ENCODE results near the gene GDF15.

GDF15 gene

DNA sequence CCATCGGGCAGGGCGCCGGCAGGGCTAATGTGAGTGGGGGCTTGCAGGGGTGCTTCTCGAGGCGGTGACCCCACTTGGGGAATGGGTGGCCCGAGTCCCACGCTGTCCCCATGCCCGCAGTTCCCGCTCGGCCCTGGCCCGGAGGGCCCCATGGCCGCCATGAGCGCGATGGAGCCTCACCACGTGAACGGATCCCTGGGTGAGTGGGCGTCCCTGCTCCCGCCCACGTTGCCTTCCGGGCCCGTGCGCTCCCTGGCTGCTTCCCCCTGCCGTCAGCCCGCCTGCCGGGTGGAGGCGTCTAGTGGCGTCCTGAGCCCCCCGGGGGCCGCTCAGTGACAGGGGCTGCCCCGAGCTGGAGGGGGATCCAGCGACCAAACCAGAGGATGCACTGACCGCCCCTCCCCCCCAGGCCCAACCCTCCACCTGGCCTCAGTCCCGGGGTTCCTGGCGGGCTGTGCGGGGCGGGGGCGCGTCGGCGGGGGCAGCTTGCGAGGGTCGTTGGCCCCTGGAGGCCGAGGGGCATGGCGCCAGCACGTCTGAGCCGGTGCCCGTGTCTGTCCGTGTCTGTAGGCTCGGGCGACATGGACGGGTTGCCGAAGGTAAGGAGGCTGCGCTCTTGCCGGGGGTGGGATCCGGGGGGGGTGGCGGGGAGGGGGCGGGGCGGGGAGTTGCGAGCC is 47.2 kb downstream of the GDF15 start:
- Histone ChIP-seq H3K4me2 (ENCODE audit: insufficient read depth, low read length, poor library complexity, severe bottlenecking) (peak overlapping the region; percentile 61), H4K8ac (ENCODE audit: low read depth, low read length) (no peak overlapping the region), H3K4me3 (ENCODE audit: low read length in 2 of 2) (peak overlapping the region in 1 of 2 donors; percentile 72), H3K27me3 (ENCODE audit: control insufficient read depth in 3 of 3, insufficient read depth in 3 of 3, low read depth in 1 of 3, low read length in 3 of 3) (no peaks in the 10 kb centered on the region), H3K4me1 (ENCODE audit: control insufficient read depth in 2 of 2, insufficient read depth in 1 of 2, low read depth in 1 of 2, low read length in 2 of 2) (peaks cover 39 to 48% of the 10 kb centered on the region in 2 donors), H3K18ac (ENCODE audit: low read length) (peak overlapping the region; percentile 86), H2BK5ac (ENCODE audit: low read length) (peak overlapping the region; percentile 77), H3K27ac (replicated peaks; ENCODE audit: low read length) (no peak overlapping the region), H3K79me1 (ENCODE audit: low read depth, low read length) (peaks cover 14% of the 10 kb centered on the region), H3K36me3 (replicated peaks in 1 of 2; ENCODE audit: control insufficient read depth in 2 of 2, insufficient read depth in 2 of 2, low read length in 2 of 2) (peaks cover 19 to 54% of the 10 kb centered on the region in 2 donors), H2AFZ (ENCODE audit: low read length) (no peak overlapping the region), H3K9me3 (replicated peaks in 1 of 2; ENCODE audit: control insufficient read depth in 2 of 2, insufficient read depth in 1 of 2, low read depth in 1 of 2, low read length in 2 of 2) (no peaks in the 10 kb centered on the region), H3K14ac (ENCODE audit: low read length) (no peak overlapping the region), H3K4ac (ENCODE audit: low read length) (peak overlapping the region; percentile 37), H2BK120ac (ENCODE audit: low read depth, low read length) (peak overlapping the region; percentile 98), H2AK5ac (ENCODE audit: low read depth, low read length) (peak overlapping the region; percentile 100), H3K23ac (ENCODE audit: low read depth, low read length, poor library complexity) (peak overlapping the region; percentile 91), H3K9ac (ENCODE audit: low read depth, low read length, poor library complexity) (peak overlapping the region; percentile 99), H2BK15ac (ENCODE audit: low read length) (peak overlapping the region; percentile 32), H2BK12ac (ENCODE audit: low read length) (peak overlapping the region; percentile 59), H4K91ac (ENCODE audit: low read depth, low read length, poor library complexity) (no peak overlapping the region)
- no peak for DNase-seq (ENCODE audit: low spot score)
- no CpG with 5 or more reads among the region's 59 CpGs for WGBS, 2 donors (ENCODE audit: extremely low coverage in 2 of 2, insufficient read length in 2 of 2, insufficient replicate concordance in 1 of 2)

DNA sequence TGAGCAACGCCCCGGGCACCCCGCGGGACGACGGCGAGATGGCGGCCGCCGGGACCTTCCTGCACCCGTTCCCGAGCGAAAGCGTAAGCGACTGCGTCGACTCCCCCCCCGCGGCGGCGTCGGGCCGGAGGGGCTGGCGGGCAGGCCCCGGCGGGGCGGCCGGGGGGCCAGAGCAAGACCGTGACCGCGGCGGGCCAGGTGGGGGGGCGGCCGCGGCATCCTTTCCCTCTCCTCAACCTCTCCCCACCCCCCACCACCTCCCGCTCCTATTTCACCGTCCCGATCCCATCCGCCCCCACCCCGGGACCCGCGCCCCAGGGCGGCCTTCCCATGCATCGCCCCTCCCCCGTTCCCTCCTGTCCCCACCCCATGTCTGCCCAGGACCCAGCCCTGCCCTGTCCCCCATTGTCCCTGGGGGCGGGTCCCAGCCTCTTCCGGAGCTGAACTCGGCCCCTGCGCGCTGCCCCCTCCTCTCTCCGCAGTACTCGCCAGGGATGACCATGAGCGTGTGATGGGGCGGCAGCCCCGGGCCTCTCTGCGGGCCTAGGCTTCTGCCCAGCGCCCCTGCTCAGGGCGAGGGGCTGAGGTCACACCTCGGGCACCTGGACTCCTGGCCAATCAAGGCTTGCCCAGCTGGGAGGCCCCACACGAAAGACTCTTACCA is 47.9 kb downstream of the GDF15 start:
- Histone ChIP-seq H2BK5ac (ENCODE audit: low read length) (no peak overlapping the region), H2BK120ac (ENCODE audit: low read depth, low read length) (peak overlapping the region; percentile 98), H3K23ac (ENCODE audit: low read depth, low read length, poor library complexity) (peak overlapping the region; percentile 55), H3K9ac (ENCODE audit: low read depth, low read length, poor library complexity) (peak overlapping the region; percentile 60), H4K91ac (ENCODE audit: low read depth, low read length, poor library complexity) (no peak overlapping the region), H3K4me3 (ENCODE audit: low read length in 2 of 2) (peak overlapping the region in 1 of 2 donors; percentile 18), H2AFZ (ENCODE audit: low read length) (no peak overlapping the region), H3K4me2 (ENCODE audit: insufficient read depth, low read length, poor library complexity, severe bottlenecking) (peak overlapping the region; percentile 66), H3K79me1 (ENCODE audit: low read depth, low read length) (peaks cover 14% of the 10 kb centered on the region), H2BK12ac (ENCODE audit: low read length) (no peak overlapping the region), H3K4ac (ENCODE audit: low read length) (no peak overlapping the region), H4K8ac (ENCODE audit: low read depth, low read length) (no peak overlapping the region), H3K14ac (ENCODE audit: low read length) (no peak overlapping the region), H3K18ac (ENCODE audit: low read length) (peak overlapping the region; percentile 64), H3K36me3 (replicated peaks in 1 of 2; ENCODE audit: control insufficient read depth in 2 of 2, insufficient read depth in 2 of 2, low read length in 2 of 2) (peaks cover 19 to 54% of the 10 kb centered on the region in 2 donors), H3K27ac (replicated peaks; ENCODE audit: low read length) (no peak overlapping the region), H2BK15ac (ENCODE audit: low read length) (no peak overlapping the region), H2AK5ac (ENCODE audit: low read depth, low read length) (peak overlapping the region; percentile 100), H3K4me1 (ENCODE audit: control insufficient read depth in 2 of 2, insufficient read depth in 1 of 2, low read depth in 1 of 2, low read length in 2 of 2) (peaks cover 38 to 47% of the 10 kb centered on the region in 2 donors), H3K9me3 (replicated peaks in 1 of 2; ENCODE audit: control insufficient read depth in 2 of 2, insufficient read depth in 1 of 2, low read depth in 1 of 2, low read length in 2 of 2) (no peaks in the 10 kb centered on the region), H3K27me3 (ENCODE audit: control insufficient read depth in 3 of 3, insufficient read depth in 3 of 3, low read depth in 1 of 3, low read length in 3 of 3) (no peaks in the 10 kb centered on the region)
- DNase-seq (ENCODE audit: low spot score): no peak
- WGBS, 2 donors (ENCODE audit: extremely low coverage in 2 of 2, insufficient read length in 2 of 2, insufficient replicate concordance in 1 of 2): no CpG with 5 or more reads among the region's 60 CpGs

DNA sequence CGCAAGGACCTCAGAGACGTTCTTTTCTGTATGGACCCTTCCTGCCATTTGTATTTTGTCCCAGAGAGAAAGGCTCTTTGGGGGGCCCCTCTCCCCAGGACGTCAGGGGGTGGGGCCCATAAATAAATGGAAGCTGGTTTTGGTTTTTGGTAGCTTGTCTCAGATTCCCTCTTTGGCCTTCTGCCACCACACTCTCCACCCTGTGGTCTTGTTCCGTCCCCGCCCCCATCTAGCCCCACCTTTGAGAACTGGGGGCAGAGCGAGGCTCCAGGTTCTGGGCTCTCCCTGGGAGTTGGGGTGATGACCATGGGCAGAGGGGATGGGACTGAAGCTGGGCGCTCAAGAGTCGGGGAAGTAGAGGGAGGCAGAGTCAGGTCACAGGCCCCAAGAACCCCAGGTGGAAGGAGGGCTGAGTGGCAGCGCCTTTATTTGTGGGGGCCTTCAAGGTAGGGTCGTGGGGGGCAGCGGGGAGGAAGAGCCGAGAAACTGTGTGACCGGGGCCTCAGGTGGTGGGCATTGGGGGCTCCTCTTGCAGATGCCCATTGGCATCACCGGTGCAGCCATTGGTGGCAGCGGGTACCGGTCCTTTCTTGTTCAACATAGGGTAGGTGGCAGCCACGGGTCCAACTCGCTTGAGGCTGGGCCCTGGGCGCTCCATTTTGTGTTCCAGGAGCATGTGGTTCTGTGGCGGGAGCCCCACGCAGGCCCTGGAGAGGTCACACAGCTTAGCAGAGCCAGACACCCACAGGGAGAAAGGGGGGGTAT is 48.6 kb downstream of the GDF15 start:
- Histone ChIP-seq H2BK15ac (ENCODE audit: low read length) (no peak overlapping the region), H3K18ac (ENCODE audit: low read length) (no peak overlapping the region), H3K36me3 (replicated peaks in 1 of 2; ENCODE audit: control insufficient read depth in 2 of 2, insufficient read depth in 2 of 2, low read length in 2 of 2) (peaks cover 19 to 54% of the 10 kb centered on the region in 2 donors), H2BK5ac (ENCODE audit: low read length) (no peak overlapping the region), H3K4ac (ENCODE audit: low read length) (no peak overlapping the region), H3K14ac (ENCODE audit: low read length) (no peak overlapping the region), H3K9me3 (replicated peaks in 1 of 2; ENCODE audit: control insufficient read depth in 2 of 2, insufficient read depth in 1 of 2, low read depth in 1 of 2, low read length in 2 of 2) (no peaks in the 10 kb centered on the region), H3K4me2 (ENCODE audit: insufficient read depth, low read length, poor library complexity, severe bottlenecking) (peak overlapping the region; percentile 66), H3K4me1 (ENCODE audit: control insufficient read depth in 2 of 2, insufficient read depth in 1 of 2, low read depth in 1 of 2, low read length in 2 of 2) (peaks cover 43 to 49% of the 10 kb centered on the region in 2 donors), H2BK12ac (ENCODE audit: low read length) (no peak overlapping the region), H2BK120ac (ENCODE audit: low read depth, low read length) (no peak overlapping the region), H3K9ac (ENCODE audit: low read depth, low read length, poor library complexity) (no peak overlapping the region), H4K8ac (ENCODE audit: low read depth, low read length) (no peak overlapping the region), H3K23ac (ENCODE audit: low read depth, low read length, poor library complexity) (peak overlapping the region; percentile 55), H3K27me3 (ENCODE audit: control insufficient read depth in 3 of 3, insufficient read depth in 3 of 3, low read depth in 1 of 3, low read length in 3 of 3) (no peaks in the 10 kb centered on the region), H3K27ac (replicated peaks; ENCODE audit: low read length) (no peak overlapping the region), H3K79me1 (ENCODE audit: low read depth, low read length) (peaks cover 14% of the 10 kb centered on the region), H2AFZ (ENCODE audit: low read length) (no peak overlapping the region), H4K91ac (ENCODE audit: low read depth, low read length, poor library complexity) (no peak overlapping the region), H3K4me3 (ENCODE audit: low read length in 2 of 2) (no peak overlapping the region), H2AK5ac (ENCODE audit: low read depth, low read length) (peak overlapping the region; percentile 83)
- WGBS, 2 donors (ENCODE audit: extremely low coverage in 2 of 2, insufficient read length in 2 of 2, insufficient replicate concordance in 1 of 2): no CpG with 5 or more reads among the region's 21 CpGs
- DNase-seq (ENCODE audit: low spot score): no peak

All from neuronal stem cell (in vitro differentiated cells).